ENCODE results near the gene CDK7. TPM values are rescaled to one million over a fixed set of nuclear protein-coding genes. Genes with fewer than 3 reads are reported as not detected.

CDK7 gene
- total and polyA plus RNA-seq, 12 donors: 15.2 to 57.1 (median 27.2) TPM

DNA sequence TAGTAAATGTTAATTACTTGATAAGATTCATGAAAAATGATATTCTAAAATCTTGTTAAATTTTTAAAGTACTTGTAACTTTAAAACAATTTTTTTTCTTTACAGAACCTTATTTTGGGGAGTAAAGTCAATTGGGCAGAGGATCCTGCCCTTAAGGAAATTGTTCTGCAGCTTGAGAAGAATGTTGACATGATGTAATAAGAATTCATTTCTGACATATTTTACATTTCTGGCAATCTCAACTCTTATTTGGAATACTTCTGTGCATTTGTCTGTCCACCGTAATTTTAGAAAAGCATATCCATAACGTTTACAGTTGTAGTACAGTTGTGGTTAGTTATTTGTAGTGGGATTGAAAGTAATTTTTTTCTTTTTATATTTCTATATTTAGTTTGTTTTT lies 25.1 kb upstream of the CDK7 start:
- Histone ChIP-seq H3K9me3 (replicated peaks in 1 of 3) (no peaks in the 10 kb centered on the region), H3K4me3 (no peak overlapping the region), H3K27ac (no peak overlapping the region), H3K36me3 (replicated peaks in 1 of 2) (no peaks in the 10 kb centered on the region), H3K27me3 (no peaks in the 10 kb centered on the region), H3K4me1 (replicated peaks in 1 of 2) (no peaks in the 10 kb centered on the region)
- TF ChIP-seq, protein P1, sequence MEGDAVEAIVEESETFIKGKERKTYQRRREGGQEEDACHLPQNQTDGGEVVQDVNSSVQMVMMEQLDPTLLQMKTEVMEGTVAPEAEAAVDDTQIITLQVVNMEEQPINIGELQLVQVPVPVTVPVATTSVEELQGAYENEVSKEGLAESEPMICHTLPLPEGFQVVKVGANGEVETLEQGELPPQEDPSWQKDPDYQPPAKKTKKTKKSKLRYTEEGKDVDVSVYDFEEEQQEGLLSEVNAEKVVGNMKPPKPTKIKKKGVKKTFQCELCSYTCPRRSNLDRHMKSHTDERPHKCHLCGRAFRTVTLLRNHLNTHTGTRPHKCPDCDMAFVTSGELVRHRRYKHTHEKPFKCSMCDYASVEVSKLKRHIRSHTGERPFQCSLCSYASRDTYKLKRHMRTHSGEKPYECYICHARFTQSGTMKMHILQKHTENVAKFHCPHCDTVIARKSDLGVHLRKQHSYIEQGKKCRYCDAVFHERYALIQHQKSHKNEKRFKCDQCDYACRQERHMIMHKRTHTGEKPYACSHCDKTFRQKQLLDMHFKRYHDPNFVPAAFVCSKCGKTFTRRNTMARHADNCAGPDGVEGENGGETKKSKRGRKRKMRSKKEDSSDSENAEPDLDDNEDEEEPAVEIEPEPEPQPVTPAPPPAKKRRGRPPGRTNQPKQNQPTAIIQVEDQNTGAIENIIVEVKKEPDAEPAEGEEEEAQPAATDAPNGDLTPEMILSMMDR (IDR thresholded peaks at IDR 0.05): no peak
- no peak for TF ChIP-seq POLR2A (IDR thresholded peaks at IDR 0.05)
- no peak for DNase-seq
- 74 to 83% (median 82%) methylated on average over 2 of the region's 2 CpGs for WGBS, 4 donors
- intact Hi-C loops (cut with DNase I): no loop called here

DNA sequence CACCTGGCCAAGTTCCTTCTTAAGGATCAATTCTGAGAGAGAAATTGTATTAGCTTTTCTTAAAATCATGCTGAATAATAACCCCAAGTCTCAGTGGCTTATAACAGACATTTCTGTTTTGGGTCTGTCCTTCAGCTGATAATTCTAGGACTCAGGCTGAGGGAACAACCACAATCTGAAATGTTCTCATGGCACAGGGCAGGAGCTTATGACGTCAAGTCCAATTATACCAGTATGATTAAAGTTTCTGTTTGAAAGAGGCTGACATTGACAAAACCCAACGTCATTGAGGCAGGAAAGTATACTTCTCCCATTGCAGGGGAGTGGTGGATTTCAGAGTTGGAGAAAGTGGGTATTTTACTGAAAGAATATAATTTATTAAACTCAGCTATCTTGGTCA lies 23.5 kb upstream of the CDK7 start:
- TF ChIP-seq, protein P1 (IDR thresholded peaks at IDR 0.05): no peak
- no peak for TF ChIP-seq POLR2A (IDR thresholded peaks at IDR 0.05)
- Histone ChIP-seq H3K27ac (no peak overlapping the region), H3K36me3 (replicated peaks in 1 of 2) (no peaks in the 10 kb centered on the region), H3K4me1 (replicated peaks in 1 of 2) (no peaks in the 10 kb centered on the region), H3K27me3 (no peaks in the 10 kb centered on the region), H3K4me3 (no peak overlapping the region), H3K9me3 (replicated peaks in 1 of 3) (no peaks in the 10 kb centered on the region)
- no peak for DNase-seq
- WGBS, 4 donors: 87 to 93% (median 89%) methylated on average over 2 of the region's 2 CpGs
- intact Hi-C loops (cut with DNase I): no loop called here

DNA sequence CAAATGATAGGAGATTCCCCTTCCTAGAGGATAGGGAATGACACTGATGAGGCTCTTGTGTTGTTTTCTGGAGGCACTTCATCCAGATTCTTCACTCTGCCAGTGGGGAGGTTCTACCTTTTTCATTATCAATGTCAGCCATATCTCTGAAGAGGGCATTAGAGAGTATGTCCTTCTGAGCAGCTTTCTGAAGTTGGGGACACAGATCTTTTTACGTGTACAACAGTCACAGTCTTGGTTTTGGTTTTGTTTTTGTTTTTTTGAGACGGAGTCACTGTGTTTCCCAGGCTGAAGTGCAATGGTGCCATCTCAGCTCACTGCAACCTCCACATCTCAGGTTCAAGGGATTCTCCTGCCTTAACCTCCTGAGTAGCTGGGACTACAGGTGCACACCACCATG lies 22.7 kb upstream of the CDK7 start:
- Histone ChIP-seq H3K36me3 (replicated peaks in 1 of 2) (no peaks in the 10 kb centered on the region), H3K27ac (no peak overlapping the region), H3K27me3 (no peaks in the 10 kb centered on the region), H3K9me3 (replicated peaks in 1 of 3) (no peaks in the 10 kb centered on the region), H3K4me3 (no peak overlapping the region), H3K4me1 (replicated peaks in 1 of 2) (peaks cover 0 to 2% of the 10 kb centered on the region in 2 donors)
- WGBS, 4 donors: 82 to 97% (median 95%) methylated on average over 2 of the region's 2 CpGs
- TF ChIP-seq, protein P1 (IDR thresholded peaks at IDR 0.05): no peak
- no peak for TF ChIP-seq POLR2A (IDR thresholded peaks at IDR 0.05)
- DNase-seq: no peak
- intact Hi-C loops (cut with DNase I): no loop called here

DNA sequence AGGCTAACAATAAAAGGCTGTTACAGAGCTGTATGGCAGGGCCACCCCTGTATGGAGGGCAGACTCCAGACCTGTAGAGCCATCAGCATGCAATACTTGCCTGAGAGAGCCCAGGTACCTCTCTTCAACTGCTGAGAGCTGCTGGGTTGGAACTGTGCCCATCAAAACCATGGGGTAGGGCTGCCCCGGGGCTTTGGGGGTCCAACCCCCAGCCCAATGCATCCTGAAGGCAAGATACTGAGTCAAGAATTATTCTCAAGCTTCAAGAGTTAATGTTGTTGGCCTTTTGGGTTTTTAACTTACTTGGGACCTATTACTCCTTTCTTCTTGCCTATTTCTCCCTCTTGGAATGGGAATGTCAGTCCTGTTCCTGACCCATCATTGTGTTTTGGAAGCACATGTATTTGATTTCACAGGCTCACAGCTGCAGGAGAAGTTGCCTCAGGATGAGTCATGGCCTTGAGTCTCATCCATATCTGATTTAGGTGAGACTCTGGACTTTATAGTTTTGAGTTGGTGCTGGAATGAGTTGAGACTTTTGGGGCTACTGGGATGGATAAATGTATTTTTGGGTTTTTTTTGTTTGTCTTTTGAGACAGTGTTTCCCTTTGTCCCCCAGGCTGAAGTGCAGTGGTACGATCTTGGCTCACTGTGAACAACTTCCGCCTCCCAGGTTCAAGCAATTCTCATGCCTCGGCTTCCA lies 21.0 kb upstream of the CDK7 start:
- H3K9me3 ChIP-seq (replicated peaks in 1 of 3): no peaks in the 10 kb centered on the region
- TF ChIP-seq POLR2A (IDR thresholded peaks at IDR 0.05): no peak
- TF ChIP-seq, protein P1 (IDR thresholded peaks at IDR 0.05): no peak
- intact Hi-C loops (cut with DNase I): no loop called here
- peaks cover 1 to 8% of the 10 kb centered on the region in 2 donors for H3K4me1 ChIP-seq (replicated peaks in 1 of 2)
- WGBS, 4 donors: 78 to 92% (median 84%) methylated on average over 4 of the region's 4 CpGs
- no peak overlapping the region for H3K27ac ChIP-seq
- H3K36me3 ChIP-seq (replicated peaks in 1 of 2): no peaks in the 10 kb centered on the region
- H3K27me3 ChIP-seq: no peaks in the 10 kb centered on the region
- peak in 5 of 7 donors; percentile 33 to 59 (median 43) for DNase-seq
- H3K4me3 ChIP-seq: no peak overlapping the region

Data from adrenal gland (tissue), 12 donors.